Measurements from ENCODE around the gene CNGA1.

The CNGA1 gene

DNA sequence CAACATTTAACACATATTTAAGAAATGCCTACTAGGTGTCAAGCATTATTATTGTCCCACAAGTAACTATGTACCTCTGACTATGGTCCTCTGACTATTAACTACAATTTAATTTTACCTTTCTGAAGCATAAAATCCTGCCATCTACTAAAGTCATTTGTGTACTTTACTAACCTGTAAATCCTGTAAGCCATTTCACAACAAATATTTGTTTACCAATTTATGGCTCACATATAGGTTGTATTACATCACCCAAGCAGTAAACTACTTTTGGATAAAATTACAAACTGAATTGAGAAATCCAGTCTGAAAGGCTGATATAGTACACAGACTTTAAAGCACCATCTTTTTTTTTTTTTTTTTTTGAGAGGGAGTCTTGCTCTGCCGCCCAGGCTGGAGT lies 43.8 kb downstream of the CNGA1 start:
- Histone ChIP-seq H3K27me3 (ENCODE audit: control insufficient read depth in 3 of 3, insufficient read depth in 3 of 3, low read depth in 1 of 3, low read length in 3 of 3) (no peaks in the 10 kb centered on the region), H3K14ac (ENCODE audit: low read length) (no peak overlapping the region), H3K9me3 (replicated peaks in 1 of 2; ENCODE audit: control insufficient read depth in 2 of 2, insufficient read depth in 1 of 2, low read depth in 1 of 2, low read length in 2 of 2) (no peaks in the 10 kb centered on the region), H2BK5ac (ENCODE audit: low read length) (no peak overlapping the region), H2BK12ac (ENCODE audit: low read length) (no peak overlapping the region), H2AK5ac (ENCODE audit: low read depth, low read length) (no peak overlapping the region), H3K4ac (ENCODE audit: low read length) (no peak overlapping the region), H2AFZ (ENCODE audit: low read length) (no peak overlapping the region), H2BK120ac (ENCODE audit: low read depth, low read length) (no peak overlapping the region), H3K18ac (ENCODE audit: low read length) (no peak overlapping the region), H3K79me1 (ENCODE audit: low read depth, low read length) (no peaks in the 10 kb centered on the region), H3K4me2 (ENCODE audit: insufficient read depth, low read length, poor library complexity, severe bottlenecking) (no peak overlapping the region), H2BK15ac (ENCODE audit: low read length) (no peak overlapping the region), H3K4me3 (ENCODE audit: low read length in 2 of 2) (no peak overlapping the region), H3K36me3 (replicated peaks in 1 of 2; ENCODE audit: control insufficient read depth in 2 of 2, insufficient read depth in 2 of 2, low read length in 2 of 2) (no peaks in the 10 kb centered on the region), H4K91ac (ENCODE audit: low read depth, low read length, poor library complexity) (no peak overlapping the region), H3K27ac (replicated peaks; ENCODE audit: low read length) (no peak overlapping the region), H3K4me1 (ENCODE audit: control insufficient read depth in 2 of 2, insufficient read depth in 1 of 2, low read depth in 1 of 2, low read length in 2 of 2) (no peaks in the 10 kb centered on the region), H4K8ac (ENCODE audit: low read depth, low read length) (no peak overlapping the region), H3K9ac (ENCODE audit: low read depth, low read length, poor library complexity) (no peak overlapping the region), H3K23ac (ENCODE audit: low read depth, low read length, poor library complexity) (no peak overlapping the region)
- WGBS, 2 donors (ENCODE audit: extremely low coverage in 2 of 2, insufficient read length in 2 of 2, insufficient replicate concordance in 1 of 2) = no CpG with 5 or more reads among the region's 1 CpG
- DNase-seq (ENCODE audit: low spot score) = no peak

- Histone ChIP-seq H2AK5ac (ENCODE audit: low read depth, low read length) (no peak overlapping the region), H3K9me3 (replicated peaks in 1 of 2; ENCODE audit: control insufficient read depth in 2 of 2, insufficient read depth in 1 of 2, low read depth in 1 of 2, low read length in 2 of 2) (no peaks in the 10 kb centered on the region), H3K4ac (ENCODE audit: low read length) (no peak overlapping the region), H3K14ac (ENCODE audit: low read length) (no peak overlapping the region), H4K91ac (ENCODE audit: low read depth, low read length, poor library complexity) (no peak overlapping the region), H2BK12ac (ENCODE audit: low read length) (no peak overlapping the region), H3K18ac (ENCODE audit: low read length) (no peak overlapping the region), H4K8ac (ENCODE audit: low read depth, low read length) (no peak overlapping the region), H3K79me1 (ENCODE audit: low read depth, low read length) (no peaks in the 10 kb centered on the region), H2BK15ac (ENCODE audit: low read length) (no peak overlapping the region), H3K9ac (ENCODE audit: low read depth, low read length, poor library complexity) (no peak overlapping the region), H3K4me3 (ENCODE audit: low read length in 2 of 2) (no peak overlapping the region), H2BK120ac (ENCODE audit: low read depth, low read length) (no peak overlapping the region), H2AFZ (ENCODE audit: low read length) (no peak overlapping the region), H3K36me3 (replicated peaks in 1 of 2; ENCODE audit: control insufficient read depth in 2 of 2, insufficient read depth in 2 of 2, low read length in 2 of 2) (no peaks in the 10 kb centered on the region), H3K27me3 (ENCODE audit: control insufficient read depth in 3 of 3, insufficient read depth in 3 of 3, low read depth in 1 of 3, low read length in 3 of 3) (no peaks in the 10 kb centered on the region), H3K4me1 (ENCODE audit: control insufficient read depth in 2 of 2, insufficient read depth in 1 of 2, low read depth in 1 of 2, low read length in 2 of 2) (no peaks in the 10 kb centered on the region), H3K27ac (replicated peaks; ENCODE audit: low read length) (no peak overlapping the region), H3K4me2 (ENCODE audit: insufficient read depth, low read length, poor library complexity, severe bottlenecking) (no peak overlapping the region), H3K23ac (ENCODE audit: low read depth, low read length, poor library complexity) (no peak overlapping the region), H2BK5ac (ENCODE audit: low read length) (no peak overlapping the region)
- no CpG with 5 or more reads among the region's 1 CpG for WGBS, 2 donors (ENCODE audit: extremely low coverage in 2 of 2, insufficient read length in 2 of 2, insufficient replicate concordance in 1 of 2)
- DNase-seq (ENCODE audit: low spot score) = no peak
Observed at GRCh38 chr4:47972181-47972580, 44.3 kb downstream of the CNGA1 start.

- H3K79me1 ChIP-seq (ENCODE audit: low read depth, low read length) = no peaks in the 10 kb centered on the region
- no peak overlapping the region for H3K9ac ChIP-seq (ENCODE audit: low read depth, low read length, poor library complexity)
Observed at GRCh38 chr4:47968847-47969246, 47.6 kb downstream of the CNGA1 start.

GRCh38 chr4:47954677-47955076 lies 61.8 kb downstream of the CNGA1 start:
- H2BK12ac ChIP-seq (ENCODE audit: low read length) = no peak overlapping the region
- H3K9ac ChIP-seq (ENCODE audit: low read depth, low read length, poor library complexity) = no peak overlapping the region
- no peaks in the 10 kb centered on the region for H3K4me1 ChIP-seq (ENCODE audit: control insufficient read depth in 2 of 2, insufficient read depth in 1 of 2, low read depth in 1 of 2, low read length in 2 of 2)
- H4K91ac ChIP-seq (ENCODE audit: low read depth, low read length, poor library complexity) = no peak overlapping the region
- no peak overlapping the region for H3K4ac ChIP-seq (ENCODE audit: low read length)
- no peak overlapping the region for H2AFZ ChIP-seq (ENCODE audit: low read length)
- no peak overlapping the region for H2BK5ac ChIP-seq (ENCODE audit: low read length)
- H3K9me3 ChIP-seq (replicated peaks in 1 of 2; ENCODE audit: control insufficient read depth in 2 of 2, insufficient read depth in 1 of 2, low read depth in 1 of 2, low read length in 2 of 2) = no peaks in the 10 kb centered on the region
- no peak overlapping the region for H2AK5ac ChIP-seq (ENCODE audit: low read depth, low read length)
- no CpG with 5 or more reads among the region's 6 CpGs for WGBS, 2 donors (ENCODE audit: extremely low coverage in 2 of 2, insufficient read length in 2 of 2, insufficient replicate concordance in 1 of 2)
- no peaks in the 10 kb centered on the region for H3K79me1 ChIP-seq (ENCODE audit: low read depth, low read length)
- H3K36me3 ChIP-seq (replicated peaks in 1 of 2; ENCODE audit: control insufficient read depth in 2 of 2, insufficient read depth in 2 of 2, low read length in 2 of 2) = no peaks in the 10 kb centered on the region
- no peak overlapping the region for H4K8ac ChIP-seq (ENCODE audit: low read depth, low read length)
- no peak overlapping the region for H3K18ac ChIP-seq (ENCODE audit: low read length)
- no peak for DNase-seq (ENCODE audit: low spot score)
- no peak overlapping the region for H3K23ac ChIP-seq (ENCODE audit: low read depth, low read length, poor library complexity)
- no peaks in the 10 kb centered on the region for H3K27me3 ChIP-seq (ENCODE audit: control insufficient read depth in 3 of 3, insufficient read depth in 3 of 3, low read depth in 1 of 3, low read length in 3 of 3)
- H2BK120ac ChIP-seq (ENCODE audit: low read depth, low read length) = no peak overlapping the region
- H3K27ac ChIP-seq (replicated peaks; ENCODE audit: low read length) = no peak overlapping the region
- H3K14ac ChIP-seq (ENCODE audit: low read length) = no peak overlapping the region
- no peak overlapping the region for H3K4me3 ChIP-seq (ENCODE audit: low read length in 2 of 2)
- H3K4me2 ChIP-seq (ENCODE audit: insufficient read depth, low read length, poor library complexity, severe bottlenecking) = no peak overlapping the region
- H2BK15ac ChIP-seq (ENCODE audit: low read length) = no peak overlapping the region

More at GRCh38 chr4:47968847-47969246, 47.6 kb downstream of the CNGA1 start:
- Histone ChIP-seq H3K4me1 (ENCODE audit: control insufficient read depth in 2 of 2, insufficient read depth in 1 of 2, low read depth in 1 of 2, low read length in 2 of 2) (no peaks in the 10 kb centered on the region), H3K27me3 (ENCODE audit: control insufficient read depth in 3 of 3, insufficient read depth in 3 of 3, low read depth in 1 of 3, low read length in 3 of 3) (no peaks in the 10 kb centered on the region), H2BK120ac (ENCODE audit: low read depth, low read length) (no peak overlapping the region), H3K18ac (ENCODE audit: low read length) (no peak overlapping the region), H2BK5ac (ENCODE audit: low read length) (no peak overlapping the region), H2BK15ac (ENCODE audit: low read length) (no peak overlapping the region), H3K4ac (ENCODE audit: low read length) (no peak overlapping the region), H3K23ac (ENCODE audit: low read depth, low read length, poor library complexity) (no peak overlapping the region), H3K4me2 (ENCODE audit: insufficient read depth, low read length, poor library complexity, severe bottlenecking) (no peak overlapping the region), H3K9me3 (replicated peaks in 1 of 2; ENCODE audit: control insufficient read depth in 2 of 2, insufficient read depth in 1 of 2, low read depth in 1 of 2, low read length in 2 of 2) (no peaks in the 10 kb centered on the region), H4K8ac (ENCODE audit: low read depth, low read length) (no peak overlapping the region), H2BK12ac (ENCODE audit: low read length) (no peak overlapping the region), H3K14ac (ENCODE audit: low read length) (no peak overlapping the region), H4K91ac (ENCODE audit: low read depth, low read length, poor library complexity) (no peak overlapping the region), H3K27ac (replicated peaks; ENCODE audit: low read length) (no peak overlapping the region), H3K4me3 (ENCODE audit: low read length in 2 of 2) (no peak overlapping the region), H3K36me3 (replicated peaks in 1 of 2; ENCODE audit: control insufficient read depth in 2 of 2, insufficient read depth in 2 of 2, low read length in 2 of 2) (no peaks in the 10 kb centered on the region), H2AFZ (ENCODE audit: low read length) (no peak overlapping the region), H2AK5ac (ENCODE audit: low read depth, low read length) (no peak overlapping the region)
- DNase-seq (ENCODE audit: low spot score) = no peak
